ENCODE measurements around the gene ISCA2. TPM values are rescaled to one million over a fixed set of nuclear protein-coding genes. Genes with fewer than 3 reads are reported as not detected.

Gene ISCA2
- total and polyA plus RNA-seq, 9 donors: 21.7 to 27.1 (median 24.5) TPM

Other genes starting within 250 kb of the ISCA2 start
- 33.5 TPM for gene ABCD4, start 190.8 kb upstream of the ISCA2 start, total RNA-seq
- gene ABCD4, start 190.8 kb upstream of the ISCA2 start, polyA plus RNA-seq (ENCODE audit: insufficient read depth in 1 of 8, insufficient read length in 8 of 8, low replicate concordance in 1 of 8): 10 to 100 TPM; 45.2 to 71.0 (median 58.9) TPM
- not detected for gene VRTN, start 145.3 kb upstream of the ISCA2 start, total RNA-seq
- gene VRTN, start 145.3 kb upstream of the ISCA2 start, polyA plus RNA-seq (ENCODE audit: insufficient read depth in 1 of 8, insufficient read length in 8 of 8, low replicate concordance in 1 of 8): under 1 TPM in 1 of 8 donors, not detected in 7; 0.08 TPM
- 0.04 TPM for gene SYNDIG1L, start 67.6 kb upstream of the ISCA2 start, total RNA-seq
- under 1 TPM in 3 of 8 donors, not detected in 5; 0.07 to 0.10 (median 0.08) TPM for gene SYNDIG1L, start 67.6 kb upstream of the ISCA2 start, polyA plus RNA-seq (ENCODE audit: insufficient read depth in 1 of 8, insufficient read length in 8 of 8, low replicate concordance in 1 of 8)
- gene NPC2, start 460 bp upstream of the ISCA2 start, total RNA-seq: 97.2 TPM
- 100 to 1,000 TPM in 4 of 8 donors, 10 to 100 TPM in 4; 81.0 to 147 (median 98.0) TPM for gene NPC2, start 460 bp upstream of the ISCA2 start, polyA plus RNA-seq (ENCODE audit: insufficient read depth in 1 of 8, insufficient read length in 8 of 8, low replicate concordance in 1 of 8)
- 10.5 TPM for gene LTBP2, start 118.5 kb downstream of the ISCA2 start, total RNA-seq
- gene LTBP2, start 118.5 kb downstream of the ISCA2 start, polyA plus RNA-seq (ENCODE audit: insufficient read depth in 1 of 8, insufficient read length in 8 of 8, low replicate concordance in 1 of 8): 10 to 100 TPM in 4 of 8 donors, 1 to 10 TPM in 4; 4.9 to 19.2 (median 9.4) TPM
- 13.9 TPM for gene AREL1, start 219.3 kb downstream of the ISCA2 start, total RNA-seq
- gene AREL1, start 219.3 kb downstream of the ISCA2 start, polyA plus RNA-seq (ENCODE audit: insufficient read depth in 1 of 8, insufficient read length in 8 of 8, low replicate concordance in 1 of 8): 10 to 100 TPM; 14.5 to 23.4 (median 18.5) TPM
- 21.9 TPM for gene FCF1, start 219.4 kb downstream of the ISCA2 start, total RNA-seq
- gene FCF1, start 219.4 kb downstream of the ISCA2 start, polyA plus RNA-seq (ENCODE audit: insufficient read depth in 1 of 8, insufficient read length in 8 of 8, low replicate concordance in 1 of 8): 10 to 100 TPM; 29.5 to 49.0 (median 38.6) TPM